ENCODE measurements around the gene OGFOD3. TPM values are rescaled to one million over a fixed set of nuclear protein-coding genes. Genes with fewer than 3 reads are reported as not detected.
A peak's percentile ranks its signal among the peaks of the same experiment; 100 is the strongest.
"Not testable (repeated sequence)": the region's sequence is repeated elsewhere in the genome, so short reads cannot be mapped to it uniquely, and the experiment has no call there.

Gene OGFOD3
- total and polyA plus RNA-seq, 3 experiments from 2014 or later = 27.9 to 29.9 (median 28.4) TPM

GRCh38 chr17:82385559-82386254 is 32.7 kb downstream of the OGFOD3 start:
- Mint-ChIP-seq H3K36me3 (peaks cover 0 to 3% (median 0%) of the 10 kb centered on the region in 3 donors), H3K9me3 (no peaks in the 10 kb centered on the region), H3K4me3 (no peak overlapping the region), H3K27ac (no peak overlapping the region), H3K4me1 (peaks cover 2 to 14% (median 7%) of the 10 kb centered on the region in 3 donors), H3K27me3 (peaks cover 10 to 15% of the 10 kb centered on the region in 2 donors)
- no peaks in the 10 kb centered on the region for H3K4me1 ChIP-seq (ENCODE audit: insufficient read depth, low read length)
- no peak overlapping the region for H3K27ac ChIP-seq (ENCODE audit: low read depth, low read length)
- no peak overlapping the region for H3K4me3 ChIP-seq (ENCODE audit: low read length)
- CTCF ChIA-PET = no interaction called here
- H3K27me3 ChIP-seq (ENCODE audit: insufficient read depth, low read length, poor library complexity, severe bottlenecking) = no peaks in the 10 kb centered on the region
- no peaks in the 10 kb centered on the region for H3K9me3 ChIP-seq (ENCODE audit: low read length)
- no peak for DNase-seq
- no peaks in the 10 kb centered on the region for H3K36me3 ChIP-seq (ENCODE audit: insufficient read depth, low read length)
- POLR2A ChIA-PET = no interaction called here

- CTCF ChIA-PET = no interaction called here
- H3K27me3 ChIP-seq (ENCODE audit: insufficient read depth, low read length, poor library complexity, severe bottlenecking) = no peaks in the 10 kb centered on the region
- H3K36me3 ChIP-seq (ENCODE audit: insufficient read depth, low read length) = no peaks in the 10 kb centered on the region
- POLR2A ChIA-PET = no interaction called here
- peak in 1 of 5 donors; percentile 47 for DNase-seq
- peaks cover 2 to 14% (median 7%) of the 10 kb centered on the region in 3 donors for H3K4me1 Mint-ChIP-seq
- no peak overlapping the region for H3K27ac Mint-ChIP-seq
- no peak overlapping the region for H3K4me3 Mint-ChIP-seq
- no peak overlapping the region for H3K27ac ChIP-seq (ENCODE audit: low read depth, low read length)
- H3K4me3 ChIP-seq (ENCODE audit: low read length) = no peak overlapping the region
- H3K27me3 Mint-ChIP-seq = peaks cover 15 to 20% of the 10 kb centered on the region in 2 donors
- H3K36me3 Mint-ChIP-seq = peaks cover 0 to under 1% (median 0%) of the 10 kb centered on the region in 3 donors
- no peaks in the 10 kb centered on the region for H3K4me1 ChIP-seq (ENCODE audit: insufficient read depth, low read length)
- no peaks in the 10 kb centered on the region for H3K9me3 ChIP-seq (ENCODE audit: low read length)
- no peaks in the 10 kb centered on the region for H3K9me3 Mint-ChIP-seq
Measured at GRCh38 chr17:82384730-82385481, 33.5 kb downstream of the OGFOD3 start.

- H3K4me3 ChIP-seq (ENCODE audit: low read length) = no peak overlapping the region
- CTCF ChIA-PET = no interaction called here
- Mint-ChIP-seq H3K4me1 (peaks cover 2 to 14% (median 7%) of the 10 kb centered on the region in 3 donors), H3K4me3 (no peak overlapping the region), H3K9me3 (no peaks in the 10 kb centered on the region), H3K27me3 (peaks cover 17 to 22% of the 10 kb centered on the region in 2 donors), H3K36me3 (no peaks in the 10 kb centered on the region), H3K27ac (no peak overlapping the region)
- POLR2A ChIA-PET = no interaction called here
- peak in 1 of 5 donors; percentile 30 for DNase-seq
- H3K27ac ChIP-seq (ENCODE audit: low read depth, low read length) = no peak overlapping the region
- no peaks in the 10 kb centered on the region for H3K4me1 ChIP-seq (ENCODE audit: insufficient read depth, low read length)
- H3K27me3 ChIP-seq (ENCODE audit: insufficient read depth, low read length, poor library complexity, severe bottlenecking) = no peaks in the 10 kb centered on the region
- H3K9me3 ChIP-seq (ENCODE audit: low read length) = no peaks in the 10 kb centered on the region
- H3K36me3 ChIP-seq (ENCODE audit: insufficient read depth, low read length) = no peaks in the 10 kb centered on the region
Measured at GRCh38 chr17:82384051-82384729, 34.2 kb downstream of the OGFOD3 start.

GRCh38 chr17:82383411-82383810 is 35.0 kb downstream of the OGFOD3 start:
- H3K4me3 Mint-ChIP-seq = no peak overlapping the region
- Histone ChIP-seq H3K9me3 (ENCODE audit: low read length) (no peaks in the 10 kb centered on the region), H3K27ac (ENCODE audit: low read depth, low read length) (no peak overlapping the region), H3K36me3 (ENCODE audit: insufficient read depth, low read length) (no peaks in the 10 kb centered on the region), H3K27me3 (ENCODE audit: insufficient read depth, low read length, poor library complexity, severe bottlenecking) (no peaks in the 10 kb centered on the region), H3K4me1 (ENCODE audit: insufficient read depth, low read length) (no peaks in the 10 kb centered on the region), H3K4me3 (ENCODE audit: low read length) (no peak overlapping the region)
- H3K27ac Mint-ChIP-seq = no peak overlapping the region
- DNase-seq = peak in 1 of 5 donors; percentile 31
- CTCF ChIA-PET = no interaction called here
- peaks cover 20 to 26% of the 10 kb centered on the region in 2 donors for H3K27me3 Mint-ChIP-seq
- H3K4me1 Mint-ChIP-seq = peaks cover 2 to 14% (median 7%) of the 10 kb centered on the region in 3 donors
- POLR2A ChIA-PET = no interaction called here
- no peaks in the 10 kb centered on the region for H3K36me3 Mint-ChIP-seq
- H3K9me3 Mint-ChIP-seq = no peaks in the 10 kb centered on the region

GRCh38 chr17:82382933-82383255 is 35.5 kb downstream of the OGFOD3 start:
- Mint-ChIP-seq H3K4me1 (peaks cover 2 to 13% (median 7%) of the 10 kb centered on the region in 3 donors), H3K36me3 (no peaks in the 10 kb centered on the region), H3K9me3 (no peaks in the 10 kb centered on the region), H3K27me3 (peaks cover 20 to 26% of the 10 kb centered on the region in 2 donors), H3K27ac (no peak overlapping the region), H3K4me3 (no peak overlapping the region)
- POLR2A ChIA-PET = no interaction called here
- H3K9me3 ChIP-seq (ENCODE audit: low read length) = no peaks in the 10 kb centered on the region
- no peaks in the 10 kb centered on the region for H3K36me3 ChIP-seq (ENCODE audit: insufficient read depth, low read length)
- H3K27me3 ChIP-seq (ENCODE audit: insufficient read depth, low read length, poor library complexity, severe bottlenecking) = no peaks in the 10 kb centered on the region
- H3K4me3 ChIP-seq (ENCODE audit: low read length) = no peak overlapping the region
- CTCF ChIA-PET = no interaction called here
- H3K4me1 ChIP-seq (ENCODE audit: insufficient read depth, low read length) = no peaks in the 10 kb centered on the region
- no peak overlapping the region for H3K27ac ChIP-seq (ENCODE audit: low read depth, low read length)
- DNase-seq = peak in 1 of 5 donors; percentile 46

GRCh38 chr17:82382220-82382932 is 36.0 kb downstream of the OGFOD3 start:
- H3K4me1 ChIP-seq (ENCODE audit: insufficient read depth, low read length); CTCF ChIA-PET; H3K9me3 ChIP-seq (ENCODE audit: low read length); H3K27me3 ChIP-seq (ENCODE audit: insufficient read depth, low read length, poor library complexity, severe bottlenecking); H3K27ac Mint-ChIP-seq; H3K4me1 Mint-ChIP-seq; POLR2A ChIA-PET; H3K4me3 Mint-ChIP-seq; H3K9me3 Mint-ChIP-seq; H3K4me3 ChIP-seq (ENCODE audit: low read length); H3K36me3 ChIP-seq (ENCODE audit: insufficient read depth, low read length); H3K27ac ChIP-seq (ENCODE audit: low read depth, low read length); H3K36me3 Mint-ChIP-seq: not testable (repeated sequence)
- peaks cover 20 to 26% of the 10 kb centered on the region in 2 donors for H3K27me3 Mint-ChIP-seq
- peak in 1 of 5 donors; percentile 16 for DNase-seq

GRCh38 chr17:82381703-82382009 is 36.7 kb downstream of the OGFOD3 start:
- H3K27me3 Mint-ChIP-seq = peaks cover 19 to 26% of the 10 kb centered on the region in 2 donors
- H3K9me3 ChIP-seq (ENCODE audit: low read length); H3K4me3 Mint-ChIP-seq; H3K36me3 Mint-ChIP-seq; H3K4me1 Mint-ChIP-seq; H3K27ac ChIP-seq (ENCODE audit: low read depth, low read length); H3K36me3 ChIP-seq (ENCODE audit: insufficient read depth, low read length); H3K4me3 ChIP-seq (ENCODE audit: low read length); H3K27me3 ChIP-seq (ENCODE audit: insufficient read depth, low read length, poor library complexity, severe bottlenecking); POLR2A ChIA-PET; H3K27ac Mint-ChIP-seq; CTCF ChIA-PET; H3K9me3 Mint-ChIP-seq; H3K4me1 ChIP-seq (ENCODE audit: insufficient read depth, low read length): not testable (repeated sequence)
- DNase-seq = peak in 1 of 5 donors; percentile 12

Measured in CD8-positive, alpha-beta memory T cell (primary cell).